Stimulated activated naive CD8-positive, alpha-beta T cell treated with anti-CD3 and anti-CD28 coated beads, Interleukin-15, amount 100 ng/mL, for 72 hours (primary cell): ENCODE data around the gene STAT6.
"Not testable (repeated sequence)": the region's sequence is repeated elsewhere in the genome, so short reads cannot be mapped to it uniquely, and the experiment has no call there.

ENCODE experiments used
- ATAC-seq: fragments of 150-1000 bp; cut with Tn5 transposase; 2 replicates; pipeline ENCODE4 v1.10.0; 2021; ENCODE audit warnings: mild to moderate bottlenecking, moderate library complexity
- DNase-seq, 2 donors: peaks; one replicate each; pipeline ENCODE4 v3.0.0; 2021 to 2022
- H3K27ac Mint-ChIP-seq, 2 donors: one replicate each; pipeline ENCODE4 v1.8.0; 2022; ENCODE audit warnings: mild to moderate bottlenecking in 2 of 2, mixed read lengths in 2 of 2, moderate library complexity in 2 of 2
- H3K27me3 Mint-ChIP-seq: one replicate; pipeline ENCODE4 v1.8.0; 2022; ENCODE audit warnings: mixed read lengths
- H3K4me1 Mint-ChIP-seq: one replicate; pipeline ENCODE4 v1.8.0; 2022; ENCODE audit warnings: mild to moderate bottlenecking, mixed read lengths
- H3K4me3 Mint-ChIP-seq, 2 donors: one replicate each; pipeline ENCODE4 v1.8.0; 2022; ENCODE audit warnings: mild to moderate bottlenecking in 2 of 2, mixed read lengths in 2 of 2, moderate library complexity in 1 of 2
- H3K9me3 Mint-ChIP-seq, 2 donors: one replicate each; pipeline ENCODE4 v1.8.0; 2022; ENCODE audit warnings: mixed read lengths in 2 of 2

Gene STAT6

GRCh38 chr12:57072661-57073060, 38.5 kb downstream of the STAT6 start:
- Mint-ChIP-seq H3K9me3 (no peaks in the 10 kb centered on the region), H3K27ac (no peak overlapping the region), H3K27me3 (no peaks in the 10 kb centered on the region), H3K4me3 (peak overlapping the region in 1 of 2 donors; percentile 32), H3K4me1 (peaks cover 76% of the 10 kb centered on the region)
- no peak for ATAC-seq
- no peak for DNase-seq

- peak overlapping the region; percentile 73 to 76 for H3K4me3 Mint-ChIP-seq
Observed at GRCh38 chr12:57069523-57069922, 41.6 kb downstream of the STAT6 start.

DNA sequence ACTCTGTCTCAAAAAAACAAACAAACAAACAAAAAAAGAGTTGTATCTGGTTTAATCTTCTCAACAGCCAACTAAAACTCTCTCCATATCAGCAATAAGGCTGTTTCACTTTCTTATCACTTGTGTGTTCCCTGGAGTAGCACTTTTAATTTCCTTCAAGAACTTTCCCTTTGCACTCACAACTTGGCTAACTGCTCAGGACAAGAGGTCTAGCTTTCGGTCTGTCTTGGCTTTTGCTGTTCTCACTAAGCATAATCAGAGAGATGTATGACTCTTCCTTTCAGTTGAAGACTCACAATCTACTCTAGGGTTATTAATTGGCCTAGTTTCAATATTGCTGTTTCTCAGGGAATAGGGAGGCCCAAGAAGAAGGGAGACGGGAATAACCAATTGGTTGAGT, 44.9 kb downstream of the STAT6 start:
- DNase-seq: no peak

More at GRCh38 chr12:57069523-57069922, 41.6 kb downstream of the STAT6 start:
- ATAC-seq (peak; percentile 91), DNase-seq (peak; percentile 47 to 65)
- Mint-ChIP-seq H3K4me1 (peaks cover 83% of the 10 kb centered on the region), H3K27ac (peak overlapping the region; percentile 11 to 74), H3K9me3 (peaks cover 9 to 10% of the 10 kb centered on the region in 2 donors), H3K27me3 (no peaks in the 10 kb centered on the region)

DNA sequence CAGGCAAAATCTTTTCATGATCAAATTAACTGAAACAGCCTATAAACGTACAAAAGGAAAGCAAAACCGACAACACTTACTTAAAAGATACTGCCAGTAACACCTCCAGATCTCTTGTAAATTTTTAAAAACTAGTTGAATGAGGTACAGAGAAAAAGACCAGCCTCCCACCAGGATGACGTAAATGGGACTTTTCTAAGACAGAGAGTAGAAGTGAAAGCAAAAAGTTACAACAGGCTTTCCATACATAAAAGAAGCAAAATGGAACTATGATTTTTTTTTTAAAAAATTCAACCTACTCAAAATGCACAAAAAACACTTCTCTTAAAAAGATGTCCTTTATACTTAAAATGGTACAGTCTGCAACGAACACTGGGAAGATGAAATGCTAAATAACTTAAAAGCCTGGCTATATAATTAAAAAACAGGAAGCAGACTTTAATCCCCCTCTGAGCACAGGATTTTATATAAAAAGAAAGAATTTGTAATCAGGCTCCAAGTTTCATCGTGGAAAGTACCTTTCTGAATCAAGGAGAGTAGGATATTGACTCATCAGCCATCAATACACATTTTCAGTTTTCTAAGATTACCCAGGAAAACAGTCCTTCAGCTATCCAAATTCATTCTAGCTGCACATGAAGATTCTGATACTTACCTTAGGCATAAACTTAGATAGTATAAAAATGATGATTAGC, 47.0 kb downstream of the STAT6 start:
- Mint-ChIP-seq H3K27me3 (no peaks in the 10 kb centered on the region), H3K4me1 (peaks cover 61% of the 10 kb centered on the region), H3K27ac (peak overlapping the region; percentile 95), H3K4me3 (peak overlapping the region; percentile 75 to 82), H3K9me3 (peaks cover 9 to 10% of the 10 kb centered on the region in 2 donors)
- ATAC-seq (peak; percentile 93), DNase-seq (peak; percentile 48 to 60)

More for the DNA sequence above, 44.9 kb downstream of the STAT6 start:
- ATAC-seq: no peak
- Mint-ChIP-seq H3K4me1 (peaks cover 82% of the 10 kb centered on the region), H3K27me3 (no peaks in the 10 kb centered on the region), H3K4me3 (peak overlapping the region; percentile 60 to 61), H3K27ac (peak overlapping the region; percentile 84 to 97), H3K9me3 (peaks cover 9 to 10% of the 10 kb centered on the region in 2 donors)

GRCh38 chr12:57058454-57058853, 52.7 kb downstream of the STAT6 start:
- no peak overlapping the region for H3K27ac Mint-ChIP-seq
- no peaks in the 10 kb centered on the region for H3K9me3 Mint-ChIP-seq
- DNase-seq: no peak
- no peak for ATAC-seq
- no peak overlapping the region for H3K4me3 Mint-ChIP-seq
- peaks cover 22% of the 10 kb centered on the region for H3K4me1 Mint-ChIP-seq
- no peaks in the 10 kb centered on the region for H3K27me3 Mint-ChIP-seq

GRCh38 chr12:57057067-57057751, 54.0 kb downstream of the STAT6 start:
- ATAC-seq: no peak
- H3K4me1 Mint-ChIP-seq: peaks cover 11% of the 10 kb centered on the region
- H3K4me3 Mint-ChIP-seq: no peak overlapping the region

DNA sequence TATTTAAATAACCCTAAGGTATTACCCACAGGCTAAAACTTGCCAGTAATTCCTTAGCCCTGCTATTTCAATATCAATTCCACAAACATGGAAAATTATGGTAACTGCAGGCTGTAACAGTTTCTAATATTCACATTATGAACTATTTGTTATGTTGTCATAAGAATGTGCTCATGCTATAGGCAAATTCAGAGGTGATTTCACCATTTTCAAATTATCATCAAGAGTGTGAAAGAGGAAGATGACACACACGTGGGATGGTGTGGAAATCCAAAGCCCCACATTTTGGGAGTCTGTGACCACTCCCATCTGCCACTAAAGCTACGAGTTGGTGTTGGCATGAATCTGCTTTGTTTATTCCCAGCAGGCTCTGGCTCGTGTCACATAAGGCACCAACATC, 55.3 kb downstream of the STAT6 start:
- H3K27ac Mint-ChIP-seq: no peak overlapping the region
- no peak for ATAC-seq
- H3K4me1 Mint-ChIP-seq: peaks cover 14% of the 10 kb centered on the region
- DNase-seq: no peak
- no peaks in the 10 kb centered on the region for H3K27me3 Mint-ChIP-seq
- H3K9me3 Mint-ChIP-seq: no peaks in the 10 kb centered on the region
- H3K4me3 Mint-ChIP-seq: no peak overlapping the region

More at GRCh38 chr12:57057067-57057751, 54.0 kb downstream of the STAT6 start:
- H3K9me3 Mint-ChIP-seq: no peaks in the 10 kb centered on the region
- DNase-seq: no peak
- H3K27me3 Mint-ChIP-seq: no peaks in the 10 kb centered on the region
- peak overlapping the region; percentile 6 to 33 for H3K27ac Mint-ChIP-seq

GRCh38 chr12:57053901-57054300, 57.3 kb downstream of the STAT6 start:
- not testable (repeated sequence) for DNase-seq, H3K27ac Mint-ChIP-seq, ATAC-seq, H3K9me3 Mint-ChIP-seq, H3K4me3 Mint-ChIP-seq, H3K27me3 Mint-ChIP-seq
- H3K4me1 Mint-ChIP-seq: peaks cover 18% of the 10 kb centered on the region

GRCh38 chr12:57053146-57053545, 58.0 kb downstream of the STAT6 start:
- not testable (repeated sequence) for H3K4me3 Mint-ChIP-seq, H3K9me3 Mint-ChIP-seq, H3K27me3 Mint-ChIP-seq, H3K27ac Mint-ChIP-seq, ATAC-seq, DNase-seq
- H3K4me1 Mint-ChIP-seq: peaks cover 25% of the 10 kb centered on the region

GRCh38 chr12:57051011-57051410, 60.2 kb downstream of the STAT6 start:
- Mint-ChIP-seq H3K4me3 (no peak overlapping the region), H3K9me3 (no peaks in the 10 kb centered on the region), H3K4me1 (peaks cover 38% of the 10 kb centered on the region), H3K27me3 (no peaks in the 10 kb centered on the region), H3K27ac (peak overlapping the region in 1 of 2 donors; percentile 61)
- DNase-seq: no peak
- ATAC-seq: no peak

DNA sequence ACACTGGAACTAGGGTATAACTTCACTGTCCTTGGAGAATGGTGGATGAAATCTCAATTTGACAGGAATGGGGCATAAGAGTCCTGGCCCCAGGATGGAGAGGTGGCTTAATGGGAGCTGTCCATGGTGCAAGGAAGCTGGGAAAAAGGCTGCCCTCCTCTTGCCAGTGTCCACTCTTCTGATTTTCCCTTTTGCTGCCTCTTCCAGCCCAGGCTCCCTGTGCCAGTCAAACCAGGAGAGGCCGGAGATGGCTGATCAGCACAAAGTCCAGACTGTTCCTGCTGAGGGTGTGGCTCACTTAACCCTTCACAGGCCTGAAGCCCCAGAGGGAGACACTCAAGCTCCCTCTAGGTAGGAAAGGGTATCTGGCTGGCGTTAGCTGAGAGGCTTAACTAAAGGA, 61.3 kb downstream of the STAT6 start, which contains the start of gene MYO1A:
TSS of gene MYO1A (minus strand) at position 240 of the 400 bp plus-strand sequence. CDS start 1,806 bp downstream, outside the sequence.
- Mint-ChIP-seq H3K4me3 (no peak within 1 kb of the TSS), H3K27ac (no peak within 1 kb of the TSS), H3K4me1 (peaks cover 48% of the 10 kb centered on the region), H3K9me3 (no peaks in the 10 kb centered on the region), H3K27me3 (no peaks in the 10 kb centered on the region)
- no peak for DNase-seq
- no peak for ATAC-seq

GRCh38 chr12:57049119-57049446, 62.1 kb downstream of the STAT6 start:
- H3K27me3 Mint-ChIP-seq: no peaks in the 10 kb centered on the region
- H3K9me3 Mint-ChIP-seq: no peaks in the 10 kb centered on the region
- H3K27ac Mint-ChIP-seq: no peak overlapping the region
- peaks cover 48% of the 10 kb centered on the region for H3K4me1 Mint-ChIP-seq
- no peak overlapping the region for H3K4me3 Mint-ChIP-seq
- ATAC-seq (no peak), DNase-seq (no peak)

DNA sequence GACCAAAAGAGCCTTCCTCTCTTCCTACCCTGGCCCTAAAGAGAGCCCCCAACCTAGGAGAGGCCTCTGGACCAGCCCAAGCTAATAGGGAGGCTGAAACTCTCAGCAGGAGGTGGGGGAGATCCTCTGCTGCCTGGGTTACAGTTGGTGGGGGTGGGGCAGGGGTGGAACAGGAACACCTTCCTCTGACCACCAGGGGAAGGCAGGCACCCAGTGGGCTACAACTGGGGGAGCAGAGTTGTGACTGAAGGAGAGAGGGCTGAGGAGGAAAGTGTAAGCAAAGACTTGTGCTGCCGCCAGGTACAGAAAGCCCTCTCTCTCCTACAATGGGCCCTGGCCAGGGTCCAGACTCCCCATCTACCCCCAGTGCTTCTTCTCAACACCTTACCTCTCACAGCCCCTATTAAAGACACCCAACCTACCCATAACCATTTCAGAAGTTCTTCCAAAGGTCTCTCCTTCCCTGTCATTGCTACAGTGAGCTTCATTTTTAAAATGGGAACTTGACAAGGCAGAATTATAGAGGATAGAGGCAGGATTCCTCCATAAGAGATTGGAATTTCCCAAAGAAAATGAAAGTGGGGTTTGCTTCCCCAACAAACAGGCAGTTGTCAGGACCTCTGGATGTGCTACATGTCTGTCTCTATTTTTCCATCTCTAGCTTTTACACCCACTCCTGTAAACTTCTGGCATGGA, 62.6 kb downstream of the STAT6 start:
- Mint-ChIP-seq H3K4me3 (no peak overlapping the region), H3K27me3 (no peaks in the 10 kb centered on the region), H3K4me1 (peaks cover 48% of the 10 kb centered on the region), H3K27ac (peak overlapping the region in 1 of 2 donors; percentile 31), H3K9me3 (no peaks in the 10 kb centered on the region)
- ATAC-seq (peak; percentile 11), DNase-seq (no peak)

DNA sequence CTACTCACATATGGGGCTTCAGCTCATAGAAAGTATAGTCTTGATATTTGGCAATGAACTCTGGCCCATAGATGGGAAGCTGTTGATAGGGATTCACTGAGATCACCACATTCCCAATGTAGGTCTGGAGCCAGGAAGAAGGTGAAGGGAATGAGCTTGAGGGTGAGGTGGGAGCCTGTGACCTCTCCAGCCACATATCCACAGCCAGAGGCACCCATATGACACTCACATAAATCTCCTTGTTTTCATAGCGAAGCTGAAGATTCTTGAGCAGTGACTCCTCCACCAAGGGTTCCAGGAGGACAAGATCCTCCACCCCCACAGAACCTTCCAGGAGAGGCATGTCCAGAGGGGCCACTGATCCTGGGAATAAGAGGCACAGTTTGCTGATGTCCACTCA, 63.2 kb downstream of the STAT6 start:
- peaks cover 48% of the 10 kb centered on the region for H3K4me1 Mint-ChIP-seq
- H3K4me3 Mint-ChIP-seq: peak overlapping the region; percentile 56 to 64
- peak overlapping the region; percentile 9 to 85 for H3K27ac Mint-ChIP-seq
- ATAC-seq (no peak), DNase-seq (no peak)
- H3K9me3 Mint-ChIP-seq: no peaks in the 10 kb centered on the region
- no peaks in the 10 kb centered on the region for H3K27me3 Mint-ChIP-seq

DNA sequence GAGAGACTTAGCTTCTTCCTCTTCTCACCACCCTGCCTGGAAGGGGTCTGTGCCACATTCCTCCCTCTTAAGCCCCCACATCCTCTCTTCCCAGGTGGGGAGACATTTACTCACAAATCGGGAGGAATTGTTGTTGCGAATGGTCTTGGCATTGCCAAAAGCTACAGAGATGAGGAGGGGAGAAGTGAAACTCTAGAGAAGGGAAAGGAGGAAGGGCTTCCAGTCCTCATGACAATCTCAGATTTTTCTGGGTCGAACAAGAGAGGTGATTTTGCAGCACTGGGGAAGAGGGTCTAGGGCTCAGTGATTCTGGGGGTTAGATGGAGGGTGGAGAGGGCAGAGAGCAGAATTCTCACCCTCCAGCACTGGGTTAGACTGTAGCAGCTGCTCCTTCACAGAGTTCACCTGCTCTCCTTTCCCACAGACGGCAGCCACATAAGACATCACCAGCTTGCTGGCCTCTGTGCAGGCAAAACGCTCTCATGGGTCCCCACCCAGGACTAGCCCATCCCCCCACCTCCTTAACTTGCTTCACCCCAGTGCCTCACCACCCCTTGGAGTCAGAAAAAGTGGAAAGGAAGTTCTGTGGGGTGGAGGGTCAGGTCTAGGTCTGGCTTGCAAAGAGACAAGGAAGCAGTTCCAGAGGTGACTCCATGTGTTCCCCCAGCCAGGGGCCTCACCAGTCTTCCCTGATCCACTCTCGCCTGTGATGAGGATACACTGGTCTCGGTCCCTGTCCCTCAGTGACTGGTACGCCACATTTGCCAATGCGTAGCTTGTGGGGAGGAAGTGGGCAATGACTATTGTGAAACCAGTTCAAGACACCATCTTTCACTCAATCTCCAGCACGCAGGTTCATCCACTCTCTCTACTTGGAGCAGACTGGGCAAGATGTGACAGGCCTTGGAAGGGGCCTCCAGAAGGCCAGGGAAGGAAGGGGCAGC, 63.9 kb downstream of the STAT6 start:
- Mint-ChIP-seq H3K27ac (peak overlapping the region; percentile 75 to 85), H3K4me1 (peaks cover 48% of the 10 kb centered on the region), H3K27me3 (no peaks in the 10 kb centered on the region), H3K9me3 (no peaks in the 10 kb centered on the region), H3K4me3 (peak overlapping the region; percentile 56 to 64)
- DNase-seq (peak; percentile 56 to 82), ATAC-seq (peak; percentile 96)
